ENCODE data around the gene RPL15.

DNA sequence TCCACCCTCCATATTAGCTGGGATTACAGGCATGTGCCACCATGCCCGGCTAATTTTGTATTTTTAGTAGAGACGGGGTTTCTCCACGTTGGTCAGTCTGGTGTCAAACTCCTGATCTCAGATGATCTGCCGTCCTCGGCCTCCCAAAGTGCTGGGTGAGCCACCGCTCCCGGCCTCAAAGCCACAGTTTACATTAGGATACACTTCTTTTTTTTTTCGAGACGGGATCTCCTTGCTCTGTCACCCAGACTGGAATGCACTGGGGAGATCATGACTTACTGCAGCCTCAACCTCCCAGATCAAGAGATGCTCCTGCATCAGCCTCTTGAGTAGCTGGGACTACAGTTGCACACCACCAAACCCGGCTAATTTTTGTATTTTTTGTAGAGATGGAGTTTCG is 25.6 kb downstream of the RPL15 start:
- TF ChIP-seq, protein P1, sequence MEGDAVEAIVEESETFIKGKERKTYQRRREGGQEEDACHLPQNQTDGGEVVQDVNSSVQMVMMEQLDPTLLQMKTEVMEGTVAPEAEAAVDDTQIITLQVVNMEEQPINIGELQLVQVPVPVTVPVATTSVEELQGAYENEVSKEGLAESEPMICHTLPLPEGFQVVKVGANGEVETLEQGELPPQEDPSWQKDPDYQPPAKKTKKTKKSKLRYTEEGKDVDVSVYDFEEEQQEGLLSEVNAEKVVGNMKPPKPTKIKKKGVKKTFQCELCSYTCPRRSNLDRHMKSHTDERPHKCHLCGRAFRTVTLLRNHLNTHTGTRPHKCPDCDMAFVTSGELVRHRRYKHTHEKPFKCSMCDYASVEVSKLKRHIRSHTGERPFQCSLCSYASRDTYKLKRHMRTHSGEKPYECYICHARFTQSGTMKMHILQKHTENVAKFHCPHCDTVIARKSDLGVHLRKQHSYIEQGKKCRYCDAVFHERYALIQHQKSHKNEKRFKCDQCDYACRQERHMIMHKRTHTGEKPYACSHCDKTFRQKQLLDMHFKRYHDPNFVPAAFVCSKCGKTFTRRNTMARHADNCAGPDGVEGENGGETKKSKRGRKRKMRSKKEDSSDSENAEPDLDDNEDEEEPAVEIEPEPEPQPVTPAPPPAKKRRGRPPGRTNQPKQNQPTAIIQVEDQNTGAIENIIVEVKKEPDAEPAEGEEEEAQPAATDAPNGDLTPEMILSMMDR (IDR thresholded peaks at IDR 0.05): no peak
- TF ChIP-seq POLR2A (IDR thresholded peaks at IDR 0.05) (no peak), POLR2AphosphoS5 (IDR thresholded peaks at IDR 0.05) (no peak)
